H1 (cell line): ENCODE data around the gene NAT10. TPM values are rescaled to one million over a fixed set of nuclear protein-coding genes. Genes with fewer than 3 reads are reported as not detected.

Experiments used
- CTCF ChIA-PET: fragments of 300-600 bp; sonication (Branson Sonifier 250); formaldehyde crosslinking; loops from one replicate; lab custom pipeline; 2021; ENCODE audit not compliant: partially characterized antibody; lab: Charles Lee
- POLR2A ChIA-PET: fragments of 300-600 bp; sonication (Branson Sonifier 250); formaldehyde crosslinking; loops from one replicate; lab custom pipeline; 2021; ENCODE audit warnings: inconsistent platforms; ENCODE audit not compliant: partially characterized antibody; lab: Charles Lee
- DNase-seq, 2 experiments: peaks; one replicate each; pipeline versions ENCODE4 v3.0.0 to v3.0.0-alpha.2; 2010 to 2022; ENCODE audit warnings: low spot score in 2 of 2, low read depth in 1 of 2, mixed read lengths in 1 of 2
- FAIRE-seq: peaks from 2 replicates; lab custom pipeline; 2011; peaks lifted over from hg19 to GRCh38; lab: Jason Lieb, UNC
- H2AFZ ChIP-seq: 2 replicates; pipeline ENCODE4 v1.8.1; 2012; ENCODE audit warnings: low read length, inconsistent platforms
- H2AK5ac ChIP-seq: 2 replicates; pipeline ENCODE4 v1.6.1; 2013; ENCODE audit warnings: low read depth, low read length
- H2BK120ac ChIP-seq: replicated peaks from 2 replicates; pipeline ENCODE3; 2013; ENCODE audit warnings: low read depth, low read length, inconsistent platforms
- H2BK12ac ChIP-seq: 2 replicates; pipeline ENCODE4 v1.6.1; 2013; ENCODE audit warnings: low read depth, low read length
- H2BK15ac ChIP-seq: 2 replicates; pipeline ENCODE4 v1.6.1; 2013; ENCODE audit warnings: low read length
- H2BK20ac ChIP-seq: 2 replicates; pipeline ENCODE4 v1.6.1; 2013; ENCODE audit warnings: low read length
- H2BK5ac ChIP-seq: 2 replicates; pipeline ENCODE4 v1.6.1; 2013; ENCODE audit warnings: low read depth, low read length
- H3K14ac ChIP-seq: 2 replicates; pipeline ENCODE4 v1.6.1; 2013; ENCODE audit warnings: inconsistent platforms; ENCODE audit not compliant: insufficient read length
- H3K18ac ChIP-seq: 2 replicates; pipeline ENCODE4 v1.6.1; 2013; ENCODE audit warnings: low read length; ENCODE audit errors: extremely low read depth
- H3K23ac ChIP-seq: 2 replicates; pipeline ENCODE4 v1.6.1; 2013; ENCODE audit warnings: inconsistent platforms; ENCODE audit not compliant: insufficient read length
- H3K23me2 ChIP-seq: 2 replicates; pipeline ENCODE4 v1.6.1; 2013; ENCODE audit warnings: low read depth, low read length
- H3K27ac ChIP-seq: 2 replicates; pipeline ENCODE4 v1.6.1; 2011; ENCODE audit warnings: low read depth, low read length, inconsistent platforms
- H3K27me3 ChIP-seq, 4 experiments: replicated peaks in 1 of 4; 1 replicate in 1 of 4; 2 replicates in 3 of 4; pipeline versions ENCODE4 v1.6.1 to v1.8.1; 2011 to 2013; ENCODE audit warnings: low read length in 3 of 4, mild to moderate bottlenecking in 3 of 4, inconsistent platforms in 2 of 4, mixed read lengths in 2 of 4, moderate library complexity in 1 of 4; ENCODE audit not compliant: control insufficient read depth in 3 of 4, insufficient read depth in 3 of 4; ENCODE audit errors: extremely low read depth in 1 of 4
- H3K36me3 ChIP-seq, 4 experiments: 2 replicates each; pipeline versions ENCODE4 v1.6.1 to v1.8.1; 2011 to 2013; ENCODE audit warnings: mild to moderate bottlenecking in 4 of 4, low read length in 3 of 4, moderate library complexity in 2 of 4, control low read depth in 1 of 4, inconsistent platforms in 1 of 4; ENCODE audit not compliant: insufficient read depth in 4 of 4, control insufficient read depth in 2 of 4
- H3K4ac ChIP-seq: replicated peaks from 2 replicates; pipeline ENCODE3; 2013; ENCODE audit warnings: low read length, low read depth, mixed read lengths, inconsistent platforms; ENCODE audit not compliant: insufficient read length
- H3K4me1 ChIP-seq, 4 experiments: replicated peaks in 1 of 4; 1 replicate in 1 of 4; 2 replicates in 3 of 4; pipeline versions ENCODE4 v1.6.1 to v1.8.1; 2011 to 2013; ENCODE audit warnings: low read length in 3 of 4, inconsistent platforms in 2 of 4, mixed read lengths in 1 of 4; ENCODE audit not compliant: insufficient read depth in 4 of 4, control insufficient read depth in 3 of 4
- H3K4me2 ChIP-seq, 2 experiments: 2 replicates each; pipeline versions ENCODE4 v1.6.1 to v1.8.1; 2011 to 2013; ENCODE audit warnings: low read depth in 2 of 2, low read length in 2 of 2, control low read depth in 1 of 2, inconsistent platforms in 1 of 2, mild to moderate bottlenecking in 1 of 2; ENCODE audit not compliant: insufficient read depth in 1 of 2
- H3K4me3 ChIP-seq, 4 experiments: fragments of 200-600, 300-600 bp in 1 of 4; sonication (generic), shearing (Covaris generic), sonication (Bioruptor Twin) in 1 of 4; 2 replicates each; pipeline versions ENCODE4 v1.5.1 to v1.8.1; 2011 to 2016; ENCODE audit warnings: low read length in 4 of 4, low read depth in 3 of 4, control low read depth in 2 of 4, inconsistent platforms in 2 of 4, mild to moderate bottlenecking in 2 of 4, mixed read lengths in 1 of 4, moderate library complexity in 1 of 4; ENCODE audit not compliant: insufficient read depth in 2 of 4; ENCODE audit errors: extremely low read depth in 1 of 4
- H3K56ac ChIP-seq: replicated peaks from 2 replicates; pipeline ENCODE3; 2013; ENCODE audit warnings: low read depth, mild to moderate bottlenecking, mixed read lengths, low read length, inconsistent platforms; ENCODE audit not compliant: insufficient read length
- H3K79me1 ChIP-seq: 2 replicates; pipeline ENCODE4 v1.6.1; 2013; ENCODE audit warnings: low read depth, low read length, control low read depth
- H3K79me2 ChIP-seq, 2 experiments: 2 replicates each; pipeline versions ENCODE4 v1.6.1 to v1.8.1; 2012 to 2013; ENCODE audit warnings: low read length in 2 of 2, mild to moderate bottlenecking in 2 of 2, inconsistent platforms in 1 of 2; ENCODE audit not compliant: insufficient read depth in 2 of 2, control insufficient read depth in 1 of 2
- H3K9ac ChIP-seq, 4 experiments: replicated peaks in 1 of 4; 1 replicate in 1 of 4; 2 replicates in 3 of 4; pipeline versions ENCODE4 v1.6.1 to v1.8.1; 2011 to 2013; ENCODE audit warnings: low read depth in 3 of 4, low read length in 3 of 4, control low read depth in 2 of 4, mild to moderate bottlenecking in 2 of 4, moderate library complexity in 2 of 4, inconsistent platforms in 1 of 4; ENCODE audit errors: extremely low read depth in 1 of 4
- H3K9me3 ChIP-seq, 2 experiments: 2 replicates each; pipeline versions ENCODE4 v1.6.1 to v1.8.1; 2012 to 2013; ENCODE audit warnings: mild to moderate bottlenecking in 2 of 2, moderate library complexity in 2 of 2, control low read depth in 1 of 2, inconsistent platforms in 1 of 2, low read depth in 1 of 2, low read length in 1 of 2, mixed read lengths in 1 of 2; ENCODE audit not compliant: insufficient read depth in 2 of 2
- H4K20me1 ChIP-seq, 2 experiments: replicated peaks in 1 of 2; 2 replicates each; pipeline versions ENCODE3 to v1.8.1; 2011 to 2013; ENCODE audit warnings: inconsistent platforms in 2 of 2, low read length in 2 of 2, mild to moderate bottlenecking in 1 of 2; ENCODE audit not compliant: insufficient read depth in 2 of 2, control insufficient read depth in 1 of 2
- H4K5ac ChIP-seq: 2 replicates; pipeline ENCODE4 v1.6.1; 2013; ENCODE audit warnings: low read length, low read depth, mixed read lengths, inconsistent platforms; ENCODE audit not compliant: insufficient read length
- H4K8ac ChIP-seq: 2 replicates; pipeline ENCODE4 v1.8.0; 2013; ENCODE audit warnings: mild to moderate bottlenecking, moderate library complexity, low read length, inconsistent platforms; ENCODE audit not compliant: insufficient read depth; ENCODE audit errors: extremely low read depth
- H4K91ac ChIP-seq: replicated peaks from 2 replicates; pipeline ENCODE3; 2013; ENCODE audit warnings: low read length, mixed read lengths, inconsistent platforms; ENCODE audit not compliant: insufficient read length
- MAX ChIP-seq: IDR thresholded peaks from 2 replicates; pipeline ENCODE4 v1.6.1; 2012; ENCODE audit warnings: inconsistent platforms
- POU5F1 ChIP-seq: IDR thresholded peaks from 2 replicates; pipeline ENCODE4 v1.6.1; 2011; ENCODE audit warnings: low read depth, mild to moderate bottlenecking, low read length, moderate library complexity
- TAF1 ChIP-seq: IDR thresholded peaks from 2 replicates; pipeline ENCODE4 v1.6.1; 2011; ENCODE audit warnings: mild to moderate bottlenecking, low read depth, low read length
- TAF7 ChIP-seq: optimal IDR thresholded peaks from 2 replicates; pipeline ENCODE3; 2011; ENCODE audit warnings: low read depth, mild to moderate bottlenecking, inconsistent platforms, low read length, moderate library complexity, borderline replicate concordance
- WGBS, 2 experiments: shearing (Covaris generic) in 1 of 2; methylation state at CpG; one replicate each; pipeline versions ENCODE4 v1.1.6 to v1.1.7; 2013 to 2015; ENCODE audit warnings: low lambda C conversion rate in 2 of 2, mixed read lengths in 2 of 2, inconsistent platforms in 1 of 2, low coverage in 1 of 2, missing lambda C conversion rate in 1 of 2; ENCODE audit not compliant: insufficient replicate concordance in 2 of 2, insufficient coverage in 1 of 2, insufficient read length in 1 of 2; ENCODE audit errors: extremely low coverage in 1 of 2, missing lambda C conversion rate in 1 of 2; 5-methylcytosine and 5-hydroxymethylcytosine counted together
- polyA plus RNA-seq, 7 experiments: library from polyadenylated mRNA; depleted of rRNA in 3 of 7; stranded (reverse) in 5 of 7; unstranded in 2 of 7; fragments of >200 nt in 5 of 7; fragments of 200-250 nt in 2 of 7; gene quantifications; 1 replicate in 5 of 7; 2 replicates in 1 of 7; 4 replicates in 1 of 7; pipeline versions ENCODE4 v1.2.1 to v1.2.3, GENCODE V29; 2011 to 2013; ENCODE audit warnings: missing spikeins in 2 of 7, mixed read lengths in 2 of 7
- total RNA-seq: library from RNA; stranded (reverse); fragmentation: NEBNext Ultra II Directional; extraction: Animal tissue kit (Norgen Biotek cat#: 25700); gene quantifications from 2 replicates; pipeline ENCODE4 v1.2.1, GENCODE V29; 2021

The NAT10 gene
- total and polyA plus RNA-seq, 2 of the 8 experiments (the other 6 are each of a cell fraction or from before 2014, with no cell fraction given), result 66.3 to 89.6 TPM

- peaks cover 54 to 98% (median 88%) of the 10 kb centered on the region in 4 experiments for H3K36me3 ChIP-seq
- 85% methylated on average over 4 of the region's 4 CpGs; no CpG with 5 or more reads in 1 of the 2 experiments for WGBS, 2 experiments
- FAIRE-seq, result no peak
- no peak for TF ChIP-seq TAF7
- no peak for TF ChIP-seq TAF1
- TF ChIP-seq MAX, result no peak
- no peak for TF ChIP-seq POU5F1
Measured at GRCh38 chr11:34080609-34081008, 24.8 kb upstream of the NAT10 start.

More at GRCh38 chr11:34080609-34081008, 24.8 kb upstream of the NAT10 start:
- H3K23me2 ChIP-seq, result no peaks in the 10 kb centered on the region
- no peaks in the 10 kb centered on the region for H3K27me3 ChIP-seq
- H3K9ac ChIP-seq, result no peak overlapping the region
- DNase-seq, result no peak
- no peak overlapping the region for H2BK120ac ChIP-seq
- H3K79me2 ChIP-seq, result peaks cover 0 to 71% of the 10 kb centered on the region in 2 experiments; a peak in 3 of 4 replicates
- no peak overlapping the region for H4K91ac ChIP-seq
- H2BK15ac ChIP-seq, result no peak overlapping the region
- H3K27ac ChIP-seq, result no peak overlapping the region
- ChIA-PET POLR2A (interaction anchor here (1.2 to 5.8 kb wide), 7 partner anchors 10 to 28 kb away, joined by 3 to 45 read pairs (median 5); partner anchors contain the start of gene NAT10), CTCF (interaction anchor here (0.9 to 1.1 kb wide), 3 partner anchors 14 to 82 kb away, joined by 3 read pairs; no protein-coding TSS in a partner anchor)
- H3K4me3 ChIP-seq, result no peak overlapping the region
- no peak overlapping the region for H2BK12ac ChIP-seq
- H3K4ac ChIP-seq, result no peak overlapping the region
- H2AK5ac ChIP-seq, result no peak overlapping the region
- H4K8ac ChIP-seq, result no peak overlapping the region
- no peak overlapping the region for H3K23ac ChIP-seq
- no peak overlapping the region for H2BK5ac ChIP-seq
- H2BK20ac ChIP-seq, result no peak overlapping the region
- H3K18ac ChIP-seq, result no peak overlapping the region
- H3K79me1 ChIP-seq, result peaks cover 2% of the 10 kb centered on the region; the same call in 1 of the 2 replicates
- H3K56ac ChIP-seq, result no peak overlapping the region
- H4K20me1 ChIP-seq, result peaks cover 2 to 7% of the 10 kb centered on the region in 2 experiments
- no peaks in the 10 kb centered on the region for H3K4me1 ChIP-seq
- H2AFZ ChIP-seq, result no peak overlapping the region
- no peak overlapping the region for H3K4me2 ChIP-seq
- no peak overlapping the region for H3K14ac ChIP-seq
- no peak overlapping the region for H4K5ac ChIP-seq
- no peaks in the 10 kb centered on the region for H3K9me3 ChIP-seq
